Prostate gland (tissue), 2 donors: ENCODE measurements around the gene PPP1R12B.
"Not testable (repeated sequence)": the region's sequence is repeated elsewhere in the genome, so short reads cannot be mapped to it uniquely, and the experiment has no call there.

Experiments used
- CTCF ChIP-seq, 4 experiments: fragments of 200-600 bp in 2 of 4; fragments of 450-650 bp in 2 of 4; sonication (generic) in 2 of 4; IDR thresholded peaks; 1 replicate in 3 of 4; 2 replicates in 1 of 4; pipeline ENCODE4 v1.5.1; 2016 to 2019; ENCODE audit warnings: antibody characterized with exemption in 4 of 4, mild to moderate bottlenecking in 2 of 4, moderate library complexity in 2 of 4
- POLR2A ChIP-seq: fragments of 450-650 bp; IDR thresholded peaks from one replicate; pipeline ENCODE4 v1.6.1; 2016; ENCODE audit warnings: antibody characterized with exemption, mild to moderate bottlenecking
- POLR2AphosphoS5 ChIP-seq: sonication (generic); formaldehyde crosslinking; IDR thresholded peaks from one replicate; pipeline ENCODE4 v1.6.1; 2017; ENCODE audit warnings: antibody characterized with exemption

GRCh38 chr1:202619012-202619411, 270.5 kb downstream of the PPP1R12B start:
- not testable (repeated sequence) for TF ChIP-seq CTCF (IDR thresholded peaks at IDR 0.05); POLR2AphosphoS5; POLR2A
